HepG2 (cell line): Measurements from ENCODE around the gene BBS4. TPM values are rescaled to one million over a fixed set of nuclear protein-coding genes. Genes with fewer than 3 reads are reported as not detected.
A peak's percentile ranks its signal among the peaks of the same experiment; 100 is the strongest.

Source experiments
- ATF1 ChIP-seq: IDR thresholded peaks from 2 replicates; pipeline ENCODE4 v1.6.1; 2016; ENCODE audit warnings: mild to moderate bottlenecking, control low read depth
- EZH2 ChIP-seq: conservative IDR thresholded peaks from 2 replicates; pipeline ENCODE4 v1.6.1; 2012; ENCODE audit warnings: mild to moderate bottlenecking, low read depth, low read length, moderate library complexity
- IRX3 ChIP-seq: sonication (generic); formaldehyde crosslinking; IDR thresholded peaks from 2 replicates; pipeline ENCODE4 v1.8.1; 2023; ENCODE audit warnings: mild to moderate bottlenecking, low read depth, missing genetic modification reagents, borderline replicate concordance
- JUND ChIP-seq: sonication (generic); formaldehyde crosslinking; IDR thresholded peaks from 2 replicates; pipeline ENCODE4 v1.8.0; 2022; ENCODE audit warnings: mild to moderate bottlenecking, missing genetic modification reagents
- KAT8 ChIP-seq: IDR thresholded peaks from 2 replicates; pipeline ENCODE4 v1.6.1; 2016; ENCODE audit warnings: missing genetic modification reagents, missing compliant biosample characterization
- NONO ChIP-seq, 2 experiments: fragments of 450-650 bp in 1 of 2; sonication (generic) in 1 of 2; formaldehyde crosslinking in 1 of 2; IDR thresholded peaks in 1 of 2; conservative IDR thresholded peaks in 1 of 2; 2 replicates each; pipeline versions ENCODE4 v1.6.1 to v1.8.0; 2017 to 2022; ENCODE audit warnings: mild to moderate bottlenecking in 1 of 2, missing genetic modification reagents in 1 of 2, moderate library complexity in 1 of 2
- TCF12 ChIP-seq, 2 experiments: fragments of 450-650 bp in 1 of 2; sonication (generic) in 1 of 2; formaldehyde crosslinking in 1 of 2; IDR thresholded peaks; 2 replicates each; pipeline versions ENCODE4 v1.6.1 to v1.8.0; 2017 to 2022; ENCODE audit warnings: antibody characterized with exemption in 1 of 2, mild to moderate bottlenecking in 1 of 2, missing genetic modification reagents in 1 of 2, moderate library complexity in 1 of 2
- ZMYM2 ChIP-seq: sonication (generic); formaldehyde crosslinking; IDR thresholded peaks from 2 replicates; pipeline ENCODE4 v1.8.0; 2022; ENCODE audit warnings: mild to moderate bottlenecking, missing genetic modification reagents
- ZNF24 ChIP-seq: fragments of 450-650 bp; IDR thresholded peaks from 2 replicates; pipeline ENCODE4 v1.6.1; 2017; ENCODE audit warnings: antibody characterized with exemption, mild to moderate bottlenecking
- ZNF296 ChIP-seq: sonication (generic); formaldehyde crosslinking; conservative IDR thresholded peaks from 2 replicates; pipeline ENCODE4 v1.5.0; 2020; ENCODE audit warnings: mild to moderate bottlenecking, missing genetic modification reagents
- ZNF333 ChIP-seq: sonication (generic); formaldehyde crosslinking; IDR thresholded peaks from 2 replicates; pipeline ENCODE4 v1.4.0; 2020; ENCODE audit warnings: mild to moderate bottlenecking, missing genetic modification reagents, borderline replicate concordance
- ZNF644 ChIP-seq: IDR thresholded peaks from 2 replicates; pipeline ENCODE4 v1.6.1; 2016; ENCODE audit warnings: low read depth
- ZNF678 ChIP-seq: sonication (generic); formaldehyde crosslinking; IDR thresholded peaks from 2 replicates; pipeline ENCODE4 v1.4.0; 2020; ENCODE audit warnings: mild to moderate bottlenecking, missing genetic modification reagents
- ZNF879 ChIP-seq: sonication (generic); formaldehyde crosslinking; IDR thresholded peaks from 2 replicates; pipeline ENCODE4 v1.8.1; 2023; ENCODE audit warnings: missing genetic modification reagents
- ZSCAN12 ChIP-seq: sonication (generic); formaldehyde crosslinking; IDR thresholded peaks from 2 replicates; pipeline ENCODE4 v1.9.0; 2021; ENCODE audit warnings: mild to moderate bottlenecking, missing genetic modification reagents
- polyA plus RNA-seq, 8 experiments: library from polyadenylated mRNA; depleted of rRNA in 3 of 8; stranded (reverse) in 7 of 8; unstranded in 1 of 8; fragments of >200 nt; fragmentation: Illumina TruSeq in 4 of 8; extraction: Trizol in 4 of 8; gene quantifications; 2 replicates each; pipeline versions ENCODE4 v1.2.1 to v1.2.3, GENCODE V29; 2011 to 2016; ENCODE audit warnings: low read depth in 4 of 8, missing spikeins in 1 of 8, mixed read lengths in 1 of 8; ENCODE audit not compliant: insufficient read depth in 1 of 8
- total RNA-seq, 5 experiments: library from RNA; depleted of rRNA; stranded (reverse); fragments of >200 nt; fragmentation: Illumina TruSeq; extraction: Trizol; gene quantifications; 2 replicates each; pipeline ENCODE4 v1.2.3, GENCODE V29; 2016; ENCODE audit warnings: low read depth in 1 of 5
- TF ChIP-seq, protein P1 (sequence below): sonication (generic); formaldehyde crosslinking; IDR thresholded peaks from 2 replicates; pipeline ENCODE4 v1.5.0; 2020; ENCODE audit warnings: mild to moderate bottlenecking, missing genetic modification reagents
- TF ChIP-seq, protein P2 (sequence below): sonication (generic); formaldehyde crosslinking; IDR thresholded peaks from 2 replicates; pipeline ENCODE4 v1.5.1; 2020; ENCODE audit warnings: mild to moderate bottlenecking, missing genetic modification reagents, borderline replicate concordance
- TF ChIP-seq, protein P3 (sequence below): sonication (generic); formaldehyde crosslinking; IDR thresholded peaks from 2 replicates; pipeline ENCODE4 v1.4.0; 2020; ENCODE audit warnings: missing genetic modification reagents, mild to moderate bottlenecking, borderline replicate concordance
- TF ChIP-seq, protein P4 (sequence below): sonication (generic); formaldehyde crosslinking; IDR thresholded peaks from 2 replicates; pipeline ENCODE4 v1.4.0; 2020; ENCODE audit warnings: mild to moderate bottlenecking, missing genetic modification reagents

Gene BBS4
- total and polyA plus RNA-seq, 2 of the 13 experiments (the other 11 are each of a cell fraction or from before 2014, with no cell fraction given), result 16.0 to 21.3 TPM

DNA sequence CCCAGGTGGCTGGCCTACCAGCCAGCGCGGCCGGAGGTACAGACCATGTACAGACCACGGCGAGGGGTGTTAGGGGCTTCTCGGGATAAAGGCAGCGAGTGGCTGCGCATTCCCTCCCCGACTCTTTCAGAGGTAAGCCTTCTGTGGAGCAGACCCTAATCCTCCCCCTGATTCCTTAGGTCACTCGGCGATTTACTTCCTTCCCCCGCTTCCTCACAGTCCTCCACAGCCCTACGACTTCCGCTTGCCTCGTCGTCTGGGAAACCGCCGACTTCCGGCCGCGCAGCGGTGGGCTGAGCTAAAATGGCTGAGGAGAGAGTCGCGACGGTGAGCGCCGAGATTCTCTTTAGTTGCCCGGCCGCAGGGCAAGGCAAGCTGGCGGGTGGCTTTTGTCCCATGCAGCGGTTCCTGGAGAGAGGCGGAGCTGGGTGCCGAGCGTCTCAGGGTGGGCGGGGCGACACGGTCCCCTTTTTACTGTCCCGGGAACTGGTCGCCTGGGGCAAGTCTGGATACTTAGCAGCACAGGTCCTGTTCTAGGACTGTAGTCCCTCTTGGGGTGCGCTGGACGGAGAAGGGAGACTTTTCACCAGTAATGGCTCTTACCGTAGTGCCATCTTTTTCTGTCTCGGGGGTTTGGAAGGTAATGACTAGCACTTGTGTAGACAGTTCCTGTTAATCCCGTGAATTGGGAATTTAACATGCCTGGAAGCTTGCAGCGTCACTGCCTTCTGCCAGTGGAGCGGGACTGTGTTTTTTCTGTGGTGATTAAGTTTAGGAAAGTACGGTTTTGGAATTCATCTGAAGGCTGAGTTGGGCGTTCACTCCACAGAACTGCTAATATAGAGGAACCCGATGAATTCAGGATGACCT is at the start of gene BBS4, which contains the start of gene HIGD2B (continued):
- TF ChIP-seq, protein P1, sequence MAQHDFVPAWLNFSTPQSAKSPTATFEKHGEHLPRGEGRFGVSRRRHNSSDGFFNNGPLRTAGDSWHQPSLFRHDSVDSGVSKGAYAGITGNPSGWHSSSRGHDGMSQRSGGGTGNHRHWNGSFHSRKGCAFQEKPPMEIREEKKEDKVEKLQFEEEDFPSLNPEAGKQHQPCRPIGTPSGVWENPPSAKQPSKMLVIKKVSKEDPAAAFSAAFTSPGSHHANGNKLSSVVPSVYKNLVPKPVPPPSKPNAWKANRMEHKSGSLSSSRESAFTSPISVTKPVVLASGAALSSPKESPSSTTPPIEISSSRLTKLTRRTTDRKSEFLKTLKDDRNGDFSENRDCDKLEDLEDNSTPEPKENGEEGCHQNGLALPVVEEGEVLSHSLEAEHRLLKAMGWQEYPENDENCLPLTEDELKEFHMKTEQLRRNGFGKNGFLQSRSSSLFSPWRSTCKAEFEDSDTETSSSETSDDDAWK (CRISPR knock-in tag), result no peak
- TF ChIP-seq ZNF333 (CRISPR knock-in tag) (no peak), ZNF678 (no peak), ZNF644 (CRISPR knock-in tag) (no peak), TCF12 (IDR thresholded peaks at IDR 0.05) (no peak), TCF12 (CRISPR knock-in tag; IDR thresholded peaks at IDR 0.05) (no peak), ZNF879 (CRISPR knock-in tag) (no peak), KAT8 (peak; percentile 89), EZH2 (no peak), ZNF24 (no peak), JUND (CRISPR knock-in tag) (0 out of 2 replicates have a peak, but pooled peaks have one; percentile 14), NONO (IDR thresholded peaks at IDR 0.05) (no peak), NONO (CRISPR knock-in tag; conservative IDR thresholded peaks at IDR 0.05) (peak; percentile 62; the same call in 1 of the 2 replicates), ATF1 (CRISPR knock-in tag) (peak; percentile 81), ZMYM2 (CRISPR knock-in tag) (no peak), ZNF296 (CRISPR knock-in tag) (no peak), ZSCAN12 (no peak), IRX3 (CRISPR knock-in tag) (no peak)
- TF ChIP-seq, protein P2, sequence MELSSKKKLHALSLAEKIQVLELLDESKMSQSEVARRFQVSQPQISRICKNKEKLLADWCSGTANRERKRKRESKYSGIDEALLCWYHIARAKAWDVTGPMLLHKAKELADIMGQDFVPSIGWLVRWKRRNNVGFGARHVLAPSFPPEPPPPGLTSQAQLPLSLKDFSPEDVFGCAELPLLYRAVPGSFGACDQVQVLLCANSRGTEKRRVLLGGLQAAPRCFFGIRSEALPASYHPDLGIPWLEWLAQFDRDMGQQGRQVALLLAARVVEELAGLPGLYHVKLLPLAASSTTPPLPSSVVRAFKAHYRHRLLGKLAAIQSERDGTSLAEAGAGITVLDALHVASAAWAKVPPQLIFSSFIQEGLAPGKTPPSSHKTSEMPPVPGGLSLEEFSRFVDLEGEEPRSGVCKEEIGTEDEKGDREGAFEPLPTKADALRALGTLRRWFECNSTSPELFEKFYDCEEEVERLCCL (CRISPR knock-in tag), result no peak
- TF ChIP-seq, protein P3, sequence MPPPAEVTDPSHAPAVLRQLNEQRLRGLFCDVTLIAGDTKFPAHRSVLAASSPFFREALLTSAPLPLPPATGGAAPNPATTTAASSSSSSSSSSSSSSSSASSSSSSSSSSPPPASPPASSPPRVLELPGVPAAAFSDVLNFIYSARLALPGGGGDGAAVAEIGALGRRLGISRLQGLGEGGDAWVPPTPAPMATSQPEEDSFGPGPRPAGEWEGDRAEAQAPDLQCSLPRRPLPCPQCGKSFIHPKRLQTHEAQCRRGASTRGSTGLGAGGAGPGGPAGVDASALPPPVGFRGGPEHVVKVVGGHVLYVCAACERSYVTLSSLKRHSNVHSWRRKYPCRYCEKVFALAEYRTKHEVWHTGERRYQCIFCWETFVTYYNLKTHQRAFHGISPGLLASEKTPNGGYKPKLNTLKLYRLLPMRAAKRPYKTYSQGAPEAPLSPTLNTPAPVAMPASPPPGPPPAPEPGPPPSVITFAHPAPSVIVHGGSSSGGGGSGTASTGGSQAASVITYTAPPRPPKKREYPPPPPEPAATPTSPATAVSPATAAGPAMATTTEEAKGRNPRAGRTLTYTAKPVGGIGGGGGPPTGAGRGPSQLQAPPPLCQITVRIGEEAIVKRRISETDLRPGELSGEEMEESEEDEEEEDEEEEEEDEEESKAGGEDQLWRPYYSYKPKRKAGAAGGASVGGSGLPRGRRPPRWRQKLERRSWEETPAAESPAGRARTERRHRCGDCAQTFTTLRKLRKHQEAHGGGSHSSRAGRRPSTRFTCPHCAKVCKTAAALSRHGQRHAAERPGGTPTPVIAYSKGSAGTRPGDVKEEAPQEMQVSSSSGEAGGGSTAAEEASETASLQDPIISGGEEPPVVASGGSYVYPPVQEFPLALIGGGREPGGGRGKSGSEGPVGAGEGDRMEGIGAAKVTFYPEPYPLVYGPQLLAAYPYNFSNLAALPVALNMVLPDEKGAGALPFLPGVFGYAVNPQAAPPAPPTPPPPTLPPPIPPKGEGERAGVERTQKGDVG (CRISPR knock-in tag), result no peak
- TF ChIP-seq, protein P4, sequence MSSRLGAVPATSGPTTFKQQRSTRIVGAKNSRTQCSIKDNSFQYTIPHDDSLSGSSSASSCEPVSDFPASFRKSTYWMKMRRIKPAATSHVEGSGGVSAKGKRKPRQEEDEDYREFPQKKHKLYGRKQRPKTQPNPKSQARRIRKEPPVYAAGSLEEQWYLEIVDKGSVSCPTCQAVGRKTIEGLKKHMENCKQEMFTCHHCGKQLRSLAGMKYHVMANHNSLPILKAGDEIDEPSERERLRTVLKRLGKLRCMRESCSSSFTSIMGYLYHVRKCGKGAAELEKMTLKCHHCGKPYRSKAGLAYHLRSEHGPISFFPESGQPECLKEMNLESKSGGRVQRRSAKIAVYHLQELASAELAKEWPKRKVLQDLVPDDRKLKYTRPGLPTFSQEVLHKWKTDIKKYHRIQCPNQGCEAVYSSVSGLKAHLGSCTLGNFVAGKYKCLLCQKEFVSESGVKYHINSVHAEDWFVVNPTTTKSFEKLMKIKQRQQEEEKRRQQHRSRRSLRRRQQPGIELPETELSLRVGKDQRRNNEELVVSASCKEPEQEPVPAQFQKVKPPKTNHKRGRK, result no peak
